Measurements from ENCODE around the gene DPP6.

The DPP6 gene

DNA sequence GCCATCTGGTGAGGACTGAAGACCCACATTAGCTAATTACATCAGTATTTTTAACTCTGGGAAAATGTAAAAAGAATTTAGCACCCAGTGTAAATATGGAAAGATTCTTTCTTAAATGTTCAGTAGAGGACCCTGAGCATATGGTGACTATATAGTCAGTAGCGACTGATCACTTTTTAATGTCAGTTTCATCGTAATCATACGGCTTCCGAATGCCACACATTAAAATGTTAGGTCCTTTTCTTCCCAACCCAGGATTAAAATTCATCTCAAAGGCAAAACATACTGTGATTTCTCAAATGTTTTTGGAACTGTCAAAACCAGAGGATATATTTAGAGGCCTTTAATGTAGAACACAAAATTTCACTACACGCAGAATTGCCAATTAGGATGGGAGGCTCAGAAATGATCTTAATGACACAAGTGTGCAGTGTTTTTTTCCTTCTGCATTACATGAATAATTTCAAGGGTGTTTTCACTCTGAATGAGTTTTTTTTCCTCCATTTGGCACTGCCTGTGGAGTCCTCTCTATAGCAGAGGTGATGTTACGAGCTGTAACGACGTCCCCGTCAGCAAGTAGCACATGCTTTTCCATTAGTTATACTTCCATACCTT is 568.0 kb downstream of the DPP6 start:
- Histone ChIP-seq H3K4me3 (IDR thresholded peaks at IDR 0.05; ENCODE audit: insufficient read depth, low read depth, low read length) (no peak overlapping the region), H3K27me3 (ENCODE audit: insufficient read depth, low read depth) (no peaks in the 10 kb centered on the region), H4K20me1 (ENCODE audit: insufficient read depth) (no peaks in the 10 kb centered on the region), H2AFZ (ENCODE audit: low read depth) (no peak overlapping the region), H3K79me2 (ENCODE audit: insufficient read depth, low read depth) (no peaks in the 10 kb centered on the region), H3K4me2 (no peak overlapping the region), H3K36me3 (ENCODE audit: insufficient read depth) (no peaks in the 10 kb centered on the region), H3K4me1 (ENCODE audit: low read depth, poor library complexity, severe bottlenecking) (no peaks in the 10 kb centered on the region), H3K27ac (no peak overlapping the region), H3K9ac (no peak overlapping the region)
- TF ChIP-seq, protein P1, sequence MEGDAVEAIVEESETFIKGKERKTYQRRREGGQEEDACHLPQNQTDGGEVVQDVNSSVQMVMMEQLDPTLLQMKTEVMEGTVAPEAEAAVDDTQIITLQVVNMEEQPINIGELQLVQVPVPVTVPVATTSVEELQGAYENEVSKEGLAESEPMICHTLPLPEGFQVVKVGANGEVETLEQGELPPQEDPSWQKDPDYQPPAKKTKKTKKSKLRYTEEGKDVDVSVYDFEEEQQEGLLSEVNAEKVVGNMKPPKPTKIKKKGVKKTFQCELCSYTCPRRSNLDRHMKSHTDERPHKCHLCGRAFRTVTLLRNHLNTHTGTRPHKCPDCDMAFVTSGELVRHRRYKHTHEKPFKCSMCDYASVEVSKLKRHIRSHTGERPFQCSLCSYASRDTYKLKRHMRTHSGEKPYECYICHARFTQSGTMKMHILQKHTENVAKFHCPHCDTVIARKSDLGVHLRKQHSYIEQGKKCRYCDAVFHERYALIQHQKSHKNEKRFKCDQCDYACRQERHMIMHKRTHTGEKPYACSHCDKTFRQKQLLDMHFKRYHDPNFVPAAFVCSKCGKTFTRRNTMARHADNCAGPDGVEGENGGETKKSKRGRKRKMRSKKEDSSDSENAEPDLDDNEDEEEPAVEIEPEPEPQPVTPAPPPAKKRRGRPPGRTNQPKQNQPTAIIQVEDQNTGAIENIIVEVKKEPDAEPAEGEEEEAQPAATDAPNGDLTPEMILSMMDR (conservative IDR thresholded peaks at IDR 0.05; ENCODE audit: low read depth, low read length) = no peak

DNA sequence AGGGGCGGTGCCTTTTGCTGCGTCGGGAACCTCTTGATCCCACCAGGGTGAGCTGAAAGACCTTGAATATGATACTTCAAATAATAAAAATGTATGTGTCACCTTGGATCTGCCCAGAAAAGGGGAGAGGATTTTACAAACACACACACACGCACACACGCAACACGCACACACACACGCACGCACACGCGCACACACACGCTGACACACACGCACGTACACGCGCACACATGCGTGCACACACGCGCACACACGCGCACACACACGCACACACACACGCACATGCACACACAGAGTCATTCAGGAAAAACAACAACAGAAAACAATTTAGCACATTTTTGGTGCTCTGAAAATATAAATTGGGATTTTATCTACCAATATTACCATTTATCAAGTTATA is 571.2 kb downstream of the DPP6 start:
- H3K4me3 ChIP-seq (IDR thresholded peaks at IDR 0.05; ENCODE audit: insufficient read depth, low read depth, low read length) = no peak overlapping the region
- no peaks in the 10 kb centered on the region for H3K27me3 ChIP-seq (ENCODE audit: insufficient read depth, low read depth)
- no peaks in the 10 kb centered on the region for H4K20me1 ChIP-seq (ENCODE audit: insufficient read depth)
- TF ChIP-seq, protein P1 (conservative IDR thresholded peaks at IDR 0.05; ENCODE audit: low read depth, low read length) = no peak
- H3K9ac ChIP-seq = no peak overlapping the region
- H3K36me3 ChIP-seq (ENCODE audit: insufficient read depth) = no peaks in the 10 kb centered on the region
- H3K79me2 ChIP-seq (ENCODE audit: insufficient read depth, low read depth) = no peaks in the 10 kb centered on the region
- no peak overlapping the region for H3K4me2 ChIP-seq
- H3K4me1 ChIP-seq (ENCODE audit: low read depth, poor library complexity, severe bottlenecking) = no peaks in the 10 kb centered on the region
- no peak overlapping the region for H2AFZ ChIP-seq (ENCODE audit: low read depth)
- no peak overlapping the region for H3K27ac ChIP-seq

DNA sequence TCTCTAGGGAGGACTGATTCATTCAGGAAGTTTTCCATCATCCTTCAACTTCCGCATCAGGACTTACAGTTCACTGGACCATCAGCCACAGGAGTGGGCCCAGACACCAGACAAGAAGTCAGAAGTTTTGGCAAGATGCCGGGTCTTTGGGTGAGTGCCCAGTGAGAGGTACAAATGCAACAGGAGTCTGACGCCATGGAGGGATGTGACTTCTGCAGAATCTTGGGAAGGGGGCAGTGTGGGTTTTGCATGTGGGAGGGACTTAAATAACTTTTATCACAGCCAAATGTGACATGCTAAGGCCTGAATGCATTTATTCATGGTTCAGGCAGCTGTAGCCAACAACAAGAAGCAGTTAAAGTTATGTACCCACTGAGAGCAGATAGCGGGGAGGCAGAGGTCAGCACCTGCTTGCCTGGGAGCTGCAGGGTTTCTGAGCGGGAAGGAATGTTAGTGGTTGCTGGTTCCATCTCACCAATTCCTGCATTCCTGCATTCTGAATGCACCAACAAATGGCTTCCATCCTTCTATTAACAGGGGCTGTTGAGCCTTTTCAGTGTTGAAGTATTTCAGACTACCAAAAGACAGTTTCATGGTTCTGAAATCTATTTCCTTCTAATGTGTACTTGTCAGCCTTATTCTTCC is 575.6 kb downstream of the DPP6 start:
- TF ChIP-seq, protein P1 (conservative IDR thresholded peaks at IDR 0.05; ENCODE audit: low read depth, low read length) = no peak
- Histone ChIP-seq H3K79me2 (ENCODE audit: insufficient read depth, low read depth) (no peaks in the 10 kb centered on the region), H3K9ac (no peak overlapping the region), H3K4me3 (IDR thresholded peaks at IDR 0.05; ENCODE audit: insufficient read depth, low read depth, low read length) (no peak overlapping the region), H2AFZ (ENCODE audit: low read depth) (no peak overlapping the region), H3K27me3 (ENCODE audit: insufficient read depth, low read depth) (no peaks in the 10 kb centered on the region), H4K20me1 (ENCODE audit: insufficient read depth) (no peaks in the 10 kb centered on the region), H3K27ac (no peak overlapping the region), H3K4me1 (ENCODE audit: low read depth, poor library complexity, severe bottlenecking) (no peaks in the 10 kb centered on the region), H3K4me2 (no peak overlapping the region), H3K36me3 (ENCODE audit: insufficient read depth) (no peaks in the 10 kb centered on the region)

DNA sequence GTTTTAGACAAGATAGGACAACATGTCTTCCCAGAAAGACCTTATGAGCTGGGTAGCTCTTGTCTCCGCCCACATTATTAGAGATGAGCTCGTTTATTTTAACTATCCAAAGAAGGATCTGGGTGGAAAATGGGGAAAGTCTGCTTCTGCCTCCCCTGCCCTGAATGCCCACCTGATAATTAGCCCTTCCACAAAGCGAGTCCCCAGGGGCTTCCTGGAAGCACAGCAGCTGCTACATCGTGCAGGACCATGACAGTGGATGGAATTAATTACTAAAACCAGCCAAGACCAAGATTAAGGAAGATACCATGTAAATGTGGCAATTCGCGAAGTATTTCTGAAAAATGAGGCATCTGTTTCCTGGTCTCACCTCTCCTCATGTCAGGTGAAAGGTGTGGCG is 576.4 kb downstream of the DPP6 start:
- H4K20me1 ChIP-seq (ENCODE audit: insufficient read depth) = no peaks in the 10 kb centered on the region

More for the DNA sequence above, 576.4 kb downstream of the DPP6 start:
- TF ChIP-seq, protein P1 (conservative IDR thresholded peaks at IDR 0.05; ENCODE audit: low read depth, low read length) = no peak
- H3K4me2 ChIP-seq = no peak overlapping the region
- H3K9ac ChIP-seq = no peak overlapping the region
- H3K36me3 ChIP-seq (ENCODE audit: insufficient read depth) = no peaks in the 10 kb centered on the region
- H3K27ac ChIP-seq = no peak overlapping the region
- H3K27me3 ChIP-seq (ENCODE audit: insufficient read depth, low read depth) = no peaks in the 10 kb centered on the region
- no peaks in the 10 kb centered on the region for H3K4me1 ChIP-seq (ENCODE audit: low read depth, poor library complexity, severe bottlenecking)
- no peak overlapping the region for H2AFZ ChIP-seq (ENCODE audit: low read depth)
- no peaks in the 10 kb centered on the region for H3K79me2 ChIP-seq (ENCODE audit: insufficient read depth, low read depth)
- H3K4me3 ChIP-seq (IDR thresholded peaks at IDR 0.05; ENCODE audit: insufficient read depth, low read depth, low read length) = no peak overlapping the region
